ENCODE measurements around the gene C4orf50. TPM values are rescaled to one million over a fixed set of nuclear protein-coding genes. Genes with fewer than 3 reads are reported as not detected.

C4orf50 gene
- total and polyA plus RNA-seq, 2 of the 8 experiments (the other 6 are each of a cell fraction or from before 2014, with no cell fraction given): 0.08 to 0.22 TPM

DNA sequence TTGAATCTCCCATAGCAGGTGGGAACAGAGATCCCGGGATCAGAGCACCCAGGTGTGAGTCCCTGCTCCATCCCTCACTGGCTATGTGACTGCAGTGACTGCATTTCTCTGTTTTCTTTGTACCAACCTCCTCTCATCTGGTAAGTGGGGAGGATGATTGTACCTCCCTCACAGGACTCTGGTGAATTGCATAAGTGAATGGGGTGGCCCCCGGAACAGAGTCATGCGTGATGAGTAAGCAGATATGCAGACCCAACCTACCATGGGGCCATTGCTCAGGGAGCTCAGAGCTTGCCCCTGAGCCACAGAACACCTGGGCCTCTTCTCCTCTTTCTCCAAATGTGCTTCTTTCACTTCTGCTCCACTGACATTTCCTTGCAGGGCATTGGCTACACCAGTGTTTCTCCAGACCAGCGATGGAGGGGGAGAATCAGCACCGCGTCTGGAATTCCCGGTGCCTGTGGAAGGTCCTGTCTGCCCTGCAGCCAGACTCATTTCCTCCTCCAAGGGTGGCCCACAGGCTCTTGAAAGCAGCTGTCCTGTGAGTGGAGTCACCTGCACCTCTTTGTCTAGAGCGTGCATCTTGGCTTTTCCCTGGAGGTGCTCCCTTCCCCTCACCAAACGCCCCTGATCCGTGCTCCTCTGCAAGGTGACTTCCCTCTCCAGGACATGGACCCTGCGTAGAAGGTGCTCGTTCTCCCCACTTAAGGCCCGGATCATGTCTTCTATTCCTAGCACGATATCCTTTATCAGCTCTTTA, 30.0 kb downstream of the C4orf50 start:
- H2BK12ac ChIP-seq (ENCODE audit: low read depth, low read length): no peak overlapping the region
- WGBS, 2 experiments (ENCODE audit: extremely low coverage in 1 of 2, insufficient coverage in 1 of 2, insufficient read length in 1 of 2, insufficient replicate concordance in 2 of 2, low coverage in 1 of 2, low lambda C conversion rate in 2 of 2, missing lambda C conversion rate in 1 of 2): 92% methylated on average over 14 of the region's 14 CpGs; no CpG with 5 or more reads in 1 of the 2 experiments
- CTCF ChIA-PET (ENCODE audit: partially characterized antibody): interaction anchor here (0.8 to 3.0 kb wide), 8 partner anchors 10 to 268 kb away, joined by 3 to 22 read pairs (median 4); no protein-coding TSS in a partner anchor
- no peak for TF ChIP-seq FOSL1 (IDR thresholded peaks at IDR 0.05; ENCODE audit: insufficient read depth, low read depth, low read length)
- TF ChIP-seq JUND (IDR thresholded peaks at IDR 0.05; ENCODE audit: low read length): no peak
- TF ChIP-seq CHD1 (IDR thresholded peaks at IDR 0.05; ENCODE audit: low read depth, low read length): no peak
- no peak for TF ChIP-seq RXRA (IDR thresholded peaks at IDR 0.05; ENCODE audit: insufficient read depth, low read depth, low read length)
- no peak for TF ChIP-seq TCF12 (IDR thresholded peaks at IDR 0.05; ENCODE audit: low read depth, low read length)
- TF ChIP-seq BACH1 (IDR thresholded peaks at IDR 0.05; ENCODE audit: low read length): no peak
- TF ChIP-seq SIRT6 (IDR thresholded peaks at IDR 0.05; ENCODE audit: low read length): no peak
- no peak for TF ChIP-seq TEAD4 (IDR thresholded peaks at IDR 0.05; ENCODE audit: low read depth, low read length)
- TF ChIP-seq, protein P1, sequence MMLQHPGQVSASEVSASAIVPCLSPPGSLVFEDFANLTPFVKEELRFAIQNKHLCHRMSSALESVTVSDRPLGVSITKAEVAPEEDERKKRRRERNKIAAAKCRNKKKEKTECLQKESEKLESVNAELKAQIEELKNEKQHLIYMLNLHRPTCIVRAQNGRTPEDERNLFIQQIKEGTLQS (IDR thresholded peaks at IDR 0.05; ENCODE audit: insufficient read depth, low read depth, low read length): no peak
- TF ChIP-seq KDM5A (IDR thresholded peaks at IDR 0.05; ENCODE audit: low read length): no peak
- no peak for TF ChIP-seq EGR1 (IDR thresholded peaks at IDR 0.05; ENCODE audit: borderline replicate concordance, low read depth, low read length)
- TF ChIP-seq POLR2A (IDR thresholded peaks at IDR 0.05; ENCODE audit: control extremely low read depth in 1 of 2, low read depth in 2 of 2, low read length in 2 of 2): no peak
- no peak for TF ChIP-seq EP300 (IDR thresholded peaks at IDR 0.05; ENCODE audit: borderline replicate concordance in 1 of 2, low read depth in 2 of 2, low read length in 2 of 2)
- no peak for TF ChIP-seq NRF1 (IDR thresholded peaks at IDR 0.05; ENCODE audit: low read depth, low read length)

More for the DNA sequence above, 30.0 kb downstream of the C4orf50 start:
- Histone ChIP-seq H3K14ac (ENCODE audit: insufficient read length) (no peak overlapping the region), H3K79me1 (ENCODE audit: low read depth, low read length) (no peaks in the 10 kb centered on the region), H2AK5ac (ENCODE audit: low read depth, low read length) (no peak overlapping the region), H4K20me1 (replicated peaks in 1 of 2; ENCODE audit: control insufficient read depth in 1 of 2, insufficient read depth in 2 of 2, low read length in 2 of 2) (no peaks in the 10 kb centered on the region), H3K9me3 (ENCODE audit: insufficient read depth in 2 of 2, low read depth in 1 of 2, low read length in 1 of 2) (peaks cover 5 to 10% of the 10 kb centered on the region in 2 experiments; a peak in 3 of 4 replicates), H3K27ac (ENCODE audit: low read depth, low read length) (no peak overlapping the region), H3K18ac (ENCODE audit: extremely low read depth, low read length) (peak overlapping the region; percentile 56; the same call in 1 of the 2 replicates), H3K4me3 (ENCODE audit: extremely low read depth in 1 of 4, insufficient read depth in 2 of 4, low read depth in 3 of 4, low read length in 4 of 4) (no peak overlapping the region), H2BK5ac (ENCODE audit: low read depth, low read length) (no peak overlapping the region), H2BK120ac (replicated peaks; ENCODE audit: low read depth, low read length) (no peak overlapping the region), H3K4me2 (ENCODE audit: insufficient read depth in 1 of 2, low read depth in 2 of 2, low read length in 2 of 2) (no peak overlapping the region), H3K9ac (replicated peaks in 1 of 4; ENCODE audit: extremely low read depth in 1 of 4, low read depth in 3 of 4, low read length in 3 of 4) (no peak overlapping the region), H3K27me3 (replicated peaks in 1 of 4; ENCODE audit: control insufficient read depth in 3 of 4, extremely low read depth in 1 of 4, insufficient read depth in 3 of 4, low read length in 3 of 4) (no peaks in the 10 kb centered on the region; a peak in 1 of 7 replicates), H4K8ac (ENCODE audit: extremely low read depth, insufficient read depth, low read length) (no peak overlapping the region), H2BK15ac (ENCODE audit: low read length) (no peak overlapping the region), H4K91ac (replicated peaks; ENCODE audit: insufficient read length, low read length) (no peak overlapping the region), H3K4ac (replicated peaks; ENCODE audit: insufficient read length, low read depth, low read length) (no peak overlapping the region), H3K56ac (replicated peaks; ENCODE audit: insufficient read length, low read depth, low read length) (no peak overlapping the region), H3K23me2 (ENCODE audit: low read depth, low read length) (no peaks in the 10 kb centered on the region), H3K23ac (ENCODE audit: insufficient read length) (no peak overlapping the region), H3K79me2 (ENCODE audit: control insufficient read depth in 1 of 2, insufficient read depth in 2 of 2, low read length in 2 of 2) (no peaks in the 10 kb centered on the region), H3K36me3 (ENCODE audit: control insufficient read depth in 2 of 4, insufficient read depth in 4 of 4, low read length in 3 of 4) (no peaks in the 10 kb centered on the region), H2BK20ac (ENCODE audit: low read length) (no peak overlapping the region), H3K4me1 (replicated peaks in 1 of 4; ENCODE audit: control insufficient read depth in 3 of 4, insufficient read depth in 4 of 4, low read length in 3 of 4) (no peaks in the 10 kb centered on the region; a peak in 2 of 7 replicates), H2AFZ (ENCODE audit: low read length) (no peak overlapping the region), H4K5ac (ENCODE audit: insufficient read length, low read depth, low read length) (no peak overlapping the region)
- POLR2A ChIA-PET (ENCODE audit: partially characterized antibody): no interaction called here
- DNase-seq (ENCODE audit: low read depth in 1 of 2, low spot score in 2 of 2): no peak
- no peak for FAIRE-seq

Measured in H1 (cell line).